Tibial artery (tissue), 4 donors: ENCODE data around the gene C2orf15.

Experiments used
- DNase-seq, 2 donors: peaks; one replicate each; pipeline ENCODE4 v3.0.0-alpha.2; 2019
- H3K27ac ChIP-seq, 2 donors: fragments of 200-600 bp; sonication (generic) in 1 of 2; 1 replicate in 1 of 2; 2 replicates in 1 of 2; pipeline ENCODE4 v1.5.1; 2018 to 2019; ENCODE audit warnings: mild to moderate bottlenecking in 1 of 2
- H3K27me3 ChIP-seq, 2 donors: fragments of 200-600 bp; sonication (generic) in 1 of 2; one replicate each; pipeline versions ENCODE4 v1.5.1 to v1.6.0; 2016 to 2019
- H3K36me3 ChIP-seq, 3 donors: fragments of 200-600 bp; sonication (generic) in 2 of 3; one replicate each; pipeline ENCODE4 v1.5.1; 2016 to 2019; ENCODE audit warnings: mild to moderate bottlenecking in 2 of 3
- H3K4me1 ChIP-seq, 4 donors: fragments of 200-600 bp; sonication (generic) in 2 of 4; 1 replicate in 3 of 4; 2 replicates in 1 of 4; pipeline ENCODE4 v1.5.1; 2016 to 2019
- H3K4me3 ChIP-seq, 2 donors: fragments of 200-600 bp; sonication (generic) in 1 of 2; 1 replicate in 1 of 2; 2 replicates in 1 of 2; pipeline ENCODE4 v1.5.1; 2018 to 2019; ENCODE audit warnings: mild to moderate bottlenecking in 2 of 2
- H3K9me3 ChIP-seq, 3 donors: fragments of 200-600 bp; sonication (generic) in 1 of 3; one replicate each; pipeline ENCODE4 v1.5.1; 2016 to 2019
- CTCF ChIP-seq, 2 experiments: fragments of 200-600 bp in 1 of 2; fragments of 450-650 bp in 1 of 2; IDR thresholded peaks; one replicate each; pipeline ENCODE4 v1.5.1; 2017 to 2019; ENCODE audit warnings: antibody characterized with exemption in 2 of 2, mild to moderate bottlenecking in 1 of 2, moderate library complexity in 1 of 2
- intact Hi-C: fragments of 100-400 bp; cut with DNase I; formaldehyde crosslinking; loops from one replicate; pipeline ENCODE4 v1.15.0; 2023; ENCODE audit warnings: low total_unique reads

C2orf15 gene

GRCh38 chr2:99169534-99169933, 28.0 kb downstream of the C2orf15 start:
- no peaks in the 10 kb centered on the region for H3K9me3 ChIP-seq
- H3K36me3 ChIP-seq = peaks cover 45 to 64% (median 51%) of the 10 kb centered on the region in 3 donors
- no peak for TF ChIP-seq CTCF (IDR thresholded peaks at IDR 0.05)
- H3K4me3 ChIP-seq = no peak overlapping the region
- no peaks in the 10 kb centered on the region for H3K27me3 ChIP-seq
- no peak overlapping the region for H3K27ac ChIP-seq
- DNase-seq = no peak
- no peaks in the 10 kb centered on the region for H3K4me1 ChIP-seq
- intact Hi-C loops = no loop called here

- Histone ChIP-seq H3K4me3 (no peak overlapping the region), H3K27me3 (no peaks in the 10 kb centered on the region), H3K27ac (no peak overlapping the region), H3K36me3 (peaks cover 39 to 53% (median 51%) of the 10 kb centered on the region in 3 donors), H3K9me3 (no peaks in the 10 kb centered on the region), H3K4me1 (no peaks in the 10 kb centered on the region)
- intact Hi-C loops = no loop called here
- no peak for TF ChIP-seq CTCF (IDR thresholded peaks at IDR 0.05)
- no peak for DNase-seq
Measured at GRCh38 chr2:99171377-99172140, 30.1 kb downstream of the C2orf15 start.

GRCh38 chr2:99180755-99181623, 39.5 kb downstream of the C2orf15 start, which contains the start of the genes MITD1 and MRPL30:
MITD1 (minus strand) TSS chr2:99181058; CDS start chr2:99180981, 77 bp downstream.
MRPL30 (plus strand) TSS chr2:99181184; CDS start chr2:99186204, 5,020 bp downstream.
- DNase-seq = peak; percentile 90 to 96
- peak within 1 kb of the TSS; percentile 69 to 78 for H3K27ac ChIP-seq
- H3K36me3 ChIP-seq = no peaks in the 10 kb centered on the region
- no peaks in the 10 kb centered on the region for H3K27me3 ChIP-seq
- TF ChIP-seq CTCF (IDR thresholded peaks at IDR 0.05) = peak in 1 of 2 experiments; percentile 13
- peak within 1 kb of the TSS; percentile 71 to 91 for H3K4me3 ChIP-seq
- H3K9me3 ChIP-seq = no peaks in the 10 kb centered on the region
- intact Hi-C loops = loop anchor here (5.0 to 10.0 kb wide), 2 partner anchors 39 to 154 kb away; partner anchors contain the start of genes C2orf15, EIF5B and TXNDC9
- peaks cover 0 to 35% (median 26%) of the 10 kb centered on the region in 4 donors for H3K4me1 ChIP-seq

GRCh38 chr2:99181624-99182000, 40.1 kb downstream of the C2orf15 start:
- TF ChIP-seq CTCF (IDR thresholded peaks at IDR 0.05) = no peak
- intact Hi-C loops = loop anchor here (5.0 to 10.0 kb wide), 2 partner anchors 39 to 153 kb away; partner anchors contain the start of genes C2orf15, EIF5B and TXNDC9

GRCh38 chr2:99183025-99183424, 41.5 kb downstream of the C2orf15 start:
- Histone ChIP-seq H3K9me3 (no peaks in the 10 kb centered on the region), H3K4me3 (no peak overlapping the region), H3K27ac (no peak overlapping the region), H3K4me1 (peaks cover 0 to 35% (median 26%) of the 10 kb centered on the region in 4 donors), H3K27me3 (no peaks in the 10 kb centered on the region), H3K36me3 (peaks cover 0 to 16% (median 0%) of the 10 kb centered on the region in 3 donors)
- TF ChIP-seq CTCF (IDR thresholded peaks at IDR 0.05) = no peak
- DNase-seq = no peak
- intact Hi-C loops = loop anchor here (5.0 to 10.0 kb wide), 2 partner anchors 41 to 152 kb away; partner anchors contain the start of genes C2orf15, EIF5B and TXNDC9

More at GRCh38 chr2:99181624-99182000, 40.1 kb downstream of the C2orf15 start:
- H3K27me3 ChIP-seq = no peaks in the 10 kb centered on the region
- no peaks in the 10 kb centered on the region for H3K9me3 ChIP-seq
- H3K36me3 ChIP-seq = peaks cover 0 to 2% (median 0%) of the 10 kb centered on the region in 3 donors
- no peak for DNase-seq
- H3K4me3 ChIP-seq = peak overlapping the region; percentile 71 to 91
- peak overlapping the region; percentile 69 to 78 for H3K27ac ChIP-seq
- peaks cover 0 to 35% (median 26%) of the 10 kb centered on the region in 4 donors for H3K4me1 ChIP-seq
